Stimulated activated CD8-positive, alpha-beta memory T cell treated with anti-CD3 and anti-CD28 coated beads, Interleukin-15, amount 100 ng/mL, for 4 hours (primary cell): Measurements from ENCODE around the gene USP22.

Experiments used
- DNase-seq, 2 donors: peaks; one replicate each; pipeline ENCODE4 v3.0.0-alpha.2; 2020; ENCODE audit warnings: low read depth in 2 of 2

The USP22 gene

DNA sequence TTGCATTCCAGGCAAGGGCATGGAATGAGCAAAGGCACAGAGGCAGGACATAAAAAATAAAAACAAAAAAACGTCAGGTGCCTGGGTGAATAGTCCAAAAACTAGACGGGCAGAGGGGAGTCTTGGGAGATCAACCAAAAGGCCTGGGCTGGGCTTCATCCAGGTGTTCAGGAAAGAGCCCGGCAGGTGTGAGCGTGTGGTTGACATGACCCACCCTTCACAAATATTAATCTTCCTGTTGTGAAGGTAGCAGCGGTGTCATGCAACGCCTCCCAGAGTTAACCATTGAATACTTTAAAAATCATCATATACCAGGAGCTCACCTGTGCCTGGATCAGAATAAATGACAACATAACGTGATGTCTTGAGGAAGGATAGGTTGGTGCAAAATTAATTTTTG, 90.6 kb downstream of the USP22 start:
- no peak for DNase-seq
